GM23338 (cell line): Measurements from ENCODE around the gene FAM20C. TPM values are rescaled to one million over a fixed set of nuclear protein-coding genes. Genes with fewer than 3 reads are reported as not detected.

Source experiments
- ATAC-seq: fragments of 200-7000 bp; cut with Tn5 transposase; 3 replicates; pipeline ENCODE4 v1.9.1; 2020
- DNase-seq: peaks from one replicate; pipeline ENCODE4 v3.0.0-alpha.2; 2015; ENCODE audit warnings: low spot score
- H2AFZ ChIP-seq: fragments of 200-600 bp; sonication (generic); 2 replicates; pipeline ENCODE4 v1.8.0; 2016; ENCODE audit warnings: antibody characterized with exemption, mild to moderate bottlenecking, moderate library complexity
- H3F3A ChIP-seq: fragments of 200-600 bp; sonication (generic); replicated peaks from 2 replicates; pipeline ENCODE4 v1.8.0; 2017; ENCODE audit warnings: antibody characterized with exemption, mixed run types, low read depth
- H3K27ac ChIP-seq: fragments of 200-600 bp; sonication (generic); 2 replicates; pipeline ENCODE4 v1.6.1; 2016; ENCODE audit warnings: low read depth
- H3K27me3 ChIP-seq: fragments of 200-600 bp; sonication (generic); 2 replicates; pipeline ENCODE4 v1.8.0; 2016; ENCODE audit warnings: mild to moderate bottlenecking, mixed run types, moderate library complexity; ENCODE audit not compliant: insufficient read depth
- H3K36me3 ChIP-seq: fragments of 200-600 bp; sonication (generic); 2 replicates; pipeline ENCODE4 v1.8.0; 2016; ENCODE audit warnings: mild to moderate bottlenecking; ENCODE audit not compliant: insufficient read depth
- H3K4me1 ChIP-seq: fragments of 200-600 bp; sonication (generic); 2 replicates; pipeline ENCODE4 v1.8.0; 2016; ENCODE audit warnings: mild to moderate bottlenecking, moderate library complexity; ENCODE audit not compliant: insufficient read depth
- H3K4me2 ChIP-seq: fragments of 200-600 bp; sonication (generic); 2 replicates; pipeline ENCODE4 v1.7.1; 2017; ENCODE audit warnings: mixed run types
- H3K4me3 ChIP-seq: fragments of 200-600 bp; sonication (generic); 2 replicates; pipeline ENCODE4 v1.6.1; 2016; ENCODE audit warnings: mixed run types
- H3K79me2 ChIP-seq: fragments of 200-600 bp; sonication (generic); replicated peaks from 2 replicates; pipeline ENCODE4 v1.8.0; 2017; ENCODE audit warnings: mild to moderate bottlenecking; ENCODE audit not compliant: insufficient read depth
- H3K9me2 ChIP-seq: fragments of 200-600 bp; sonication (generic); 2 replicates; pipeline ENCODE4 v1.8.0; 2017; ENCODE audit not compliant: insufficient read depth
- H4K20me1 ChIP-seq: fragments of 200-600 bp; sonication (generic); replicated peaks from 2 replicates; pipeline ENCODE4 v1.8.0; 2017; ENCODE audit warnings: mild to moderate bottlenecking; ENCODE audit not compliant: insufficient read depth
- H3K27ac Mint-ChIP-seq: 2 replicates; pipeline ENCODE4 v1.8.0; 2020; ENCODE audit warnings: inconsistent platforms, mild to moderate bottlenecking, moderate library complexity, mixed read lengths
- H3K27me3 Mint-ChIP-seq: 3 replicates; pipeline ENCODE4 v1.8.0; 2022; ENCODE audit warnings: low read depth, mild to moderate bottlenecking, moderate library complexity, mixed read lengths, inconsistent platforms; ENCODE audit not compliant: insufficient read depth, poor library complexity
- H3K36me3 Mint-ChIP-seq: 3 replicates; pipeline ENCODE4 v1.8.0; 2021; ENCODE audit warnings: low read depth, mild to moderate bottlenecking, inconsistent platforms, moderate library complexity, mixed read lengths
- H3K4me1 Mint-ChIP-seq: 3 replicates; pipeline ENCODE4 v1.8.0; 2020; ENCODE audit warnings: mild to moderate bottlenecking, inconsistent platforms, mixed read lengths
- H3K4me3 Mint-ChIP-seq: 3 replicates; pipeline ENCODE4 v1.8.0; 2021; ENCODE audit warnings: moderate library complexity, mild to moderate bottlenecking, inconsistent platforms, mixed read lengths
- H3K9me3 Mint-ChIP-seq: 3 replicates; pipeline ENCODE4 v1.8.0; 2020; ENCODE audit warnings: moderate library complexity, mild to moderate bottlenecking, inconsistent platforms, mixed read lengths
- CREB1 ChIP-seq: fragments of 250-450 bp; sonication (Bioruptor Pico); IDR thresholded peaks from 2 replicates; pipeline ENCODE4 v1.5.0; 2020; ENCODE audit warnings: low read depth, mild to moderate bottlenecking, moderate library complexity
- EZH2phosphoT487 ChIP-seq: fragments of 200-600 bp; sonication (generic); IDR thresholded peaks from one replicate; pipeline ENCODE4 v1.8.1; 2018; ENCODE audit warnings: antibody characterized with exemption; ENCODE audit not compliant: unreplicated experiment
- JUNB ChIP-seq: IDR thresholded peaks from one replicate; pipeline ENCODE4 v1.6.1; 2016; ENCODE audit warnings: antibody characterized with exemption; ENCODE audit not compliant: unreplicated experiment
- NANOG ChIP-seq: IDR thresholded peaks from 2 replicates; pipeline ENCODE4 v1.6.1; 2016; ENCODE audit warnings: antibody characterized with exemption, borderline replicate concordance
- STAT1 ChIP-seq: IDR thresholded peaks from one replicate; pipeline ENCODE4 v1.6.1; 2016; ENCODE audit warnings: antibody characterized with exemption; ENCODE audit not compliant: unreplicated experiment
- ZNF114 ChIP-seq: fragments of 250-450 bp; sonication (Bioruptor Pico); IDR thresholded peaks from 2 replicates; pipeline ENCODE4 v1.5.0; 2020; ENCODE audit warnings: mild to moderate bottlenecking, moderate library complexity
- ZNF331 ChIP-seq: fragments of 250-450 bp; sonication (Bioruptor Pico); IDR thresholded peaks from 2 replicates; pipeline ENCODE4 v1.5.0; 2020; ENCODE audit warnings: low read depth, mild to moderate bottlenecking, moderate library complexity
- ZNF462 ChIP-seq: fragments of 250-450 bp; sonication (Bioruptor Pico); IDR thresholded peaks from 2 replicates; pipeline ENCODE4 v1.5.0; 2020; ENCODE audit warnings: mild to moderate bottlenecking, moderate library complexity
- polyA plus RNA-seq: library from polyadenylated mRNA; unstranded; fragments of >200 nt; fragmentation: Nextera tagmentation; extraction: Ambion mirVana; gene quantifications from 2 replicates; pipeline ENCODE4 v1.2.1, GENCODE V29; 2016
- total RNA-seq: library from RNA; depleted of rRNA; stranded (reverse); fragments of >200 nt; shearing (Covaris generic); gene quantifications from 2 replicates; pipeline ENCODE4 v1.2.3, GENCODE V29; 2014
- TF ChIP-seq, protein P1 (sequence below), 2 experiments: fragments of 200-600 bp in 1 of 2; sonication (generic) in 1 of 2; conservative IDR thresholded peaks; 2 replicates each; pipeline versions ENCODE4 v1.5.1 to v1.6.1; 2016 to 2017; ENCODE audit warnings: antibody characterized with exemption in 2 of 2, low read depth in 2 of 2, mild to moderate bottlenecking in 2 of 2, moderate library complexity in 1 of 2
- TF ChIP-seq, protein P2 (sequence below): IDR thresholded peaks from 2 replicates; pipeline ENCODE4 v1.6.1; 2016; ENCODE audit warnings: antibody characterized with exemption
- TF ChIP-seq, protein P3 (sequence below): IDR thresholded peaks from one replicate; pipeline ENCODE4 v1.6.1; 2018; ENCODE audit warnings: antibody characterized with exemption; ENCODE audit not compliant: unreplicated experiment

FAM20C gene
- total and polyA plus RNA-seq, 2 experiments from 2014 or later: 7.6 to 24.8 TPM

DNA sequence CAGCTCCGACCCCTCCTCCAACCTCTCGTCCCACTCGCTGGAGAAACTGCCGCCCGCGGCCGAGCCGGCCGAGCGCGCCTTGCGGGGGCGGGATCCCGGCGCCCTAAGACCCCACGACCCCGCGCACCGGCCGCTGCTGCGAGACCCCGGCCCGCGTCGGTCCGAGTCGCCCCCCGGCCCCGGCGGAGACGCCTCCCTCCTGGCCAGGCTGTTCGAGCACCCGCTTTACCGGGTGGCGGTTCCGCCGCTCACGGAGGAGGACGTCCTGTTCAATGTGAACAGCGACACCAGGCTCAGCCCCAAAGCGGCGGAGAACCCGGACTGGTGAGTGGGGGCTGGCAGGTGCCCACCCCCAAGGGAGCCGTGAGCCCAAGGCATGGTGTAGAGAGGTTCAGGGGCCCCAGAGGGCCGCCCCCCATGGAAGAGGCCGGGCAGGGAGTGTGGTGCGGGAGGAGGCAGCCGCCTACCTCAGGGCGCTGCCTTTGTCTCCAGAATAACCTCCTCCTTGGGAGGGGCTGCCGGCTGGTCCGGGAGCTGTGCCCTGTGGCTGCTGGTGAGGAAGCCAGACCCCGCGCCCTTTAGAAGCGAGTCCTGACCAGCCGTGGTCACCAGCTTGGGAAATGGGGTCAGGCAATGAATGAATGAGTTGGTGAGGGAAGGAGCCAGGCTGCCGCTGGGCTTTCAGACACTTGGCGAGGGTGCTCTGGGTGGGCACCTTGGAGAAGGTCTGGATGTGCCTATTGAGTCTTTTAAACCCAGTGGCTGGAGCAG, 1.3 kb downstream of the FAM20C start:
- no peaks in the 10 kb centered on the region for H3K9me3 Mint-ChIP-seq
- Histone ChIP-seq H4K20me1 (0 out of 2 replicates have a peak, but pooled peaks cover 7% of the 10 kb centered on the region), H2AFZ (peak overlapping the region; percentile 80), H3K4me3 (peak overlapping the region; percentile 84), H3K4me2 (peak overlapping the region; percentile 96), H3K27me3 (no peaks in the 10 kb centered on the region), H3K9me2 (no peaks in the 10 kb centered on the region), H3K4me1 (peaks cover 19% of the 10 kb centered on the region), H3K27ac (no peak overlapping the region), H3K36me3 (peaks cover 12% of the 10 kb centered on the region; the same call in 1 of the 2 replicates), H3K79me2 (peaks cover 33% of the 10 kb centered on the region), H3F3A (peaks cover 10% of the 10 kb centered on the region; the same call in 1 of the 2 replicates)
- H3K27me3 Mint-ChIP-seq: peaks cover 33% of the 10 kb centered on the region
- peak overlapping the region; percentile 87 for H3K4me3 Mint-ChIP-seq
- H3K4me1 Mint-ChIP-seq: peaks cover 57% of the 10 kb centered on the region
- TF ChIP-seq NANOG (no peak), ZNF462 (CRISPR knock-in tag) (no peak), JUNB (peak; percentile 24), STAT1 (no peak), CREB1 (CRISPR knock-in tag) (no peak), ZNF114 (CRISPR knock-in tag) (no peak), ZNF331 (CRISPR knock-in tag) (no peak), EZH2phosphoT487 (no peak)
- TF ChIP-seq, protein P1, sequence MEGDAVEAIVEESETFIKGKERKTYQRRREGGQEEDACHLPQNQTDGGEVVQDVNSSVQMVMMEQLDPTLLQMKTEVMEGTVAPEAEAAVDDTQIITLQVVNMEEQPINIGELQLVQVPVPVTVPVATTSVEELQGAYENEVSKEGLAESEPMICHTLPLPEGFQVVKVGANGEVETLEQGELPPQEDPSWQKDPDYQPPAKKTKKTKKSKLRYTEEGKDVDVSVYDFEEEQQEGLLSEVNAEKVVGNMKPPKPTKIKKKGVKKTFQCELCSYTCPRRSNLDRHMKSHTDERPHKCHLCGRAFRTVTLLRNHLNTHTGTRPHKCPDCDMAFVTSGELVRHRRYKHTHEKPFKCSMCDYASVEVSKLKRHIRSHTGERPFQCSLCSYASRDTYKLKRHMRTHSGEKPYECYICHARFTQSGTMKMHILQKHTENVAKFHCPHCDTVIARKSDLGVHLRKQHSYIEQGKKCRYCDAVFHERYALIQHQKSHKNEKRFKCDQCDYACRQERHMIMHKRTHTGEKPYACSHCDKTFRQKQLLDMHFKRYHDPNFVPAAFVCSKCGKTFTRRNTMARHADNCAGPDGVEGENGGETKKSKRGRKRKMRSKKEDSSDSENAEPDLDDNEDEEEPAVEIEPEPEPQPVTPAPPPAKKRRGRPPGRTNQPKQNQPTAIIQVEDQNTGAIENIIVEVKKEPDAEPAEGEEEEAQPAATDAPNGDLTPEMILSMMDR (conservative IDR thresholded peaks at IDR 0.05; ENCODE audit: low read depth in 2 of 2): 0 out of 4 replicates have a peak, but pooled peaks of 1 of the 2 experiments have one; percentile 0
- TF ChIP-seq, protein P2, sequence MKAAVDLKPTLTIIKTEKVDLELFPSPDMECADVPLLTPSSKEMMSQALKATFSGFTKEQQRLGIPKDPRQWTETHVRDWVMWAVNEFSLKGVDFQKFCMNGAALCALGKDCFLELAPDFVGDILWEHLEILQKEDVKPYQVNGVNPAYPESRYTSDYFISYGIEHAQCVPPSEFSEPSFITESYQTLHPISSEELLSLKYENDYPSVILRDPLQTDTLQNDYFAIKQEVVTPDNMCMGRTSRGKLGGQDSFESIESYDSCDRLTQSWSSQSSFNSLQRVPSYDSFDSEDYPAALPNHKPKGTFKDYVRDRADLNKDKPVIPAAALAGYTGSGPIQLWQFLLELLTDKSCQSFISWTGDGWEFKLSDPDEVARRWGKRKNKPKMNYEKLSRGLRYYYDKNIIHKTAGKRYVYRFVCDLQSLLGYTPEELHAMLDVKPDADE: no peak
- TF ChIP-seq, protein P3, sequence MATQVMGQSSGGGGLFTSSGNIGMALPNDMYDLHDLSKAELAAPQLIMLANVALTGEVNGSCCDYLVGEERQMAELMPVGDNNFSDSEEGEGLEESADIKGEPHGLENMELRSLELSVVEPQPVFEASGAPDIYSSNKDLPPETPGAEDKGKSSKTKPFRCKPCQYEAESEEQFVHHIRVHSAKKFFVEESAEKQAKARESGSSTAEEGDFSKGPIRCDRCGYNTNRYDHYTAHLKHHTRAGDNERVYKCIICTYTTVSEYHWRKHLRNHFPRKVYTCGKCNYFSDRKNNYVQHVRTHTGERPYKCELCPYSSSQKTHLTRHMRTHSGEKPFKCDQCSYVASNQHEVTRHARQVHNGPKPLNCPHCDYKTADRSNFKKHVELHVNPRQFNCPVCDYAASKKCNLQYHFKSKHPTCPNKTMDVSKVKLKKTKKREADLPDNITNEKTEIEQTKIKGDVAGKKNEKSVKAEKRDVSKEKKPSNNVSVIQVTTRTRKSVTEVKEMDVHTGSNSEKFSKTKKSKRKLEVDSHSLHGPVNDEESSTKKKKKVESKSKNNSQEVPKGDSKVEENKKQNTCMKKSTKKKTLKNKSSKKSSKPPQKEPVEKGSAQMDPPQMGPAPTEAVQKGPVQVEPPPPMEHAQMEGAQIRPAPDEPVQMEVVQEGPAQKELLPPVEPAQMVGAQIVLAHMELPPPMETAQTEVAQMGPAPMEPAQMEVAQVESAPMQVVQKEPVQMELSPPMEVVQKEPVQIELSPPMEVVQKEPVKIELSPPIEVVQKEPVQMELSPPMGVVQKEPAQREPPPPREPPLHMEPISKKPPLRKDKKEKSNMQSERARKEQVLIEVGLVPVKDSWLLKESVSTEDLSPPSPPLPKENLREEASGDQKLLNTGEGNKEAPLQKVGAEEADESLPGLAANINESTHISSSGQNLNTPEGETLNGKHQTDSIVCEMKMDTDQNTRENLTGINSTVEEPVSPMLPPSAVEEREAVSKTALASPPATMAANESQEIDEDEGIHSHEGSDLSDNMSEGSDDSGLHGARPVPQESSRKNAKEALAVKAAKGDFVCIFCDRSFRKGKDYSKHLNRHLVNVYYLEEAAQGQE: peak; percentile 11
- peaks cover 46% of the 10 kb centered on the region for H3K36me3 Mint-ChIP-seq
- no peak overlapping the region for H3K27ac Mint-ChIP-seq
- peak; percentile 46 for DNase-seq
- peak; percentile 21 for ATAC-seq
